ENCODE measurements around the gene SNX33.
"Not testable (repeated sequence)": the region's sequence is repeated elsewhere in the genome, so short reads cannot be mapped to it uniquely, and the experiment has no call there.

Gene SNX33

GRCh38 chr15:75684648-75685047, 36.9 kb downstream of the SNX33 start:
- DNase-seq, result no peak

- DNase-seq, result no peak
These were observed 37.5 kb downstream of the SNX33 start for GRCh38 chr15:75685195-75685594.

GRCh38 chr15:75686212-75686642, 38.5 kb downstream of the SNX33 start:
- DNase-seq, result peak; percentile 47

GRCh38 chr15:75687486-75688277, 40.0 kb downstream of the SNX33 start:
- DNase-seq, result no peak

- no peak for DNase-seq
These were observed 40.5 kb downstream of the SNX33 start for GRCh38 chr15:75688278-75688557.

GRCh38 chr15:75688831-75689230, 41.1 kb downstream of the SNX33 start:
- no peak for DNase-seq

- DNase-seq, result not testable (repeated sequence)
These were observed 41.7 kb downstream of the SNX33 start for GRCh38 chr15:75689429-75689828.

- DNase-seq, result not testable (repeated sequence)
These were observed 44.6 kb downstream of the SNX33 start for GRCh38 chr15:75692311-75692710.

- DNase-seq, result not testable (repeated sequence)
These were observed 45.3 kb downstream of the SNX33 start for GRCh38 chr15:75693028-75693427.

- no peak for DNase-seq
These were observed 46.0 kb downstream of the SNX33 start for GRCh38 chr15:75693501-75694240.

- no peak for DNase-seq
These were observed 46.8 kb downstream of the SNX33 start for GRCh38 chr15:75694241-75695182.

GRCh38 chr15:75695220-75695619, 47.5 kb downstream of the SNX33 start:
- DNase-seq, result no peak

- DNase-seq, result no peak
These were observed 48.1 kb downstream of the SNX33 start for GRCh38 chr15:75695634-75696310.

- no peak for DNase-seq
These were observed 48.6 kb downstream of the SNX33 start for GRCh38 chr15:75696311-75696720.

- DNase-seq, result no peak
These were observed 49.1 kb downstream of the SNX33 start for GRCh38 chr15:75696854-75697259.

- no peak for DNase-seq
These were observed 49.8 kb downstream of the SNX33 start for GRCh38 chr15:75697523-75697922.

GRCh38 chr15:75697974-75698747, 50.4 kb downstream of the SNX33 start:
- not testable (repeated sequence) for DNase-seq

GRCh38 chr15:75699517-75699916, 51.8 kb downstream of the SNX33 start:
- not testable (repeated sequence) for DNase-seq

- not testable (repeated sequence) for DNase-seq
These were observed 52.5 kb downstream of the SNX33 start for GRCh38 chr15:75699961-75700874.
